Left hindlimb (tissue), 1 donor: Measurements from ENCODE around the gene TSPYL6.

Source experiments
- DNase-seq: peaks from one replicate; pipeline ENCODE4 v3.0.0-alpha.2; 2018

Gene TSPYL6

GRCh38 chr2:54255230-54256090, 569 bp downstream of the TSPYL6 start:
- no peak for DNase-seq

DNA sequence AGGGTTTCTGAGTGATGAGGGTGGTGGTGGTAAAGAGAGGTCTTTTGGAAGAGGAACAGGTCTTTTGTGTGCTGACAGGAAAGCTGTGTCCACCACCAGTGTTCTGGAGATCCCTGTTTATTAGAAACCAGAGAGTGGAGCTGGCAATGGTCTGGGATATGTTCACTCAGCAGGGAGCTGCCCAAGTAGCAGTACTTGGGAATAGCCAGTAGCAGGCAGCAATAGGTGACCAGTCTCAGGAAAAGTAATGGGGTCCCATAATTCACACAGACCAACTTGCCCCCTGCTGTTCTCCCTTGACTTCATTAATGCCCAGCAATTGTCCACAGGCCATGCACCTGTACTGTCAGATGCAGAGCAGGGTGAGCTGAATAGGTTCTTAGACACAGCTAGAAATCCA, 1.8 kb downstream of the TSPYL6 start:
- no peak for DNase-seq

GRCh38 chr2:54249629-54250028, 6.4 kb downstream of the TSPYL6 start:
- DNase-seq = no peak

DNA sequence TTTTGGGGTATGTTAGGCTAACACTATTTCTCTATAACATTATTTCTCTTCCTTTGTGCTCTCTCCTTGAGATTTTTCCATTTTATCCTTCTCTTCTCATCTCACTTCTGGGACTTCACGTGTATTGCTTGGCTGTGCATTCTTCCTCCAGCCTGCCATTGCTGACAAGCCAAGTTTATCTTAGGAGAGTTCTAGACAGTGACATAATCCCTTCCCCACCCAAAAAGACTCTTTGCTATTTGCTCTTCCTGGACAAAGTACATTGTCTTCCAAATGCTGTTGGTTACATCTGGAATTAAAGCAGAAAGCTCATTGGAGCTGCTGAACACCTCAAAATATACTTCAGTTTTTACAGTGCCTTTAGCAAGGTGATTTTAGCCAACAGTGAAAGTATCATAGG, 8.9 kb downstream of the TSPYL6 start:
- no peak for DNase-seq

GRCh38 chr2:54240515-54241469, 15.2 kb downstream of the TSPYL6 start:
- no peak for DNase-seq

- DNase-seq = no peak
These were observed 16.6 kb downstream of the TSPYL6 start for GRCh38 chr2:54239427-54239826.

- DNase-seq = no peak
These were observed 18.6 kb downstream of the TSPYL6 start for GRCh38 chr2:54237428-54237827.

DNA sequence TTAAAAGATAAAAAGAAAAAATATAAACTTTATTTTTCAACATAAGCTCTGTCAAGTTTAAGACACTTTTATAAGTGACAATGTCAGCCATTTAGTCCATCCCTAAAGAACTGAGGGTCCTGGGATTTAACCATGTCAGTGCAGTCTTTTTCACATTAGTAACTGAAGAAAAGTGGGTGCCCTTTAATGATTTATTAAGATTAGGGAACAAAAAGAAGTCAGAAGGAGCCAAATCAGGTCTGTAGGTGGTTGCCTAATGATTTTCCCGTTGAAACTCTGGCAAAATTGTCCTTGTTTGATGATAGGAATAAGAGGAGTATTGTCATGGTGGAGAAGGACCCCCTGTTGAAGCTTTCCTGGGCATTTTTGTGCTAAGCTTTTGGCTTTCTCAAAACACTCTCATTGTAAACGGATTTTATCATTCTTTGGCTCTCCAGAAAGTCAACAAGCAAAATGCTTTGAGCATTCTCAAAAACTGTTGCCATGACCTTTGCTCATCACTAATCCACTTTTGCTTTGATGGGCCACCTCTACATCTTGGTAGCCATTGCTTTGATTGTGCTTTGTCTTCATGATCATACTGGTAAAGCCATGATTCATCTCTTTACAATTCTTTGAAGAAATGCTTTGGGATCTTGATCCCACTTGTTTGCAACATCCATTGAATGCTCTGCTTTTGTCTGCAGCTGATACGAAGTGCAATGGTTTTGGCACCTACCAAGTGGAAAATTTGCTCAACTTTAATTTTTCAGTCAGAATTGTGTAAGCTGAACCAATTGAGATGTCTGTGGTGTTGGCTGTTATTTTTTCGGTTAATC, 22.0 kb downstream of the TSPYL6 start:
- DNase-seq = no peak

GRCh38 chr2:54228945-54229344, 27.1 kb downstream of the TSPYL6 start:
- DNase-seq = no peak

- DNase-seq = no peak
These were observed 28.2 kb downstream of the TSPYL6 start for GRCh38 chr2:54227798-54228197.

DNA sequence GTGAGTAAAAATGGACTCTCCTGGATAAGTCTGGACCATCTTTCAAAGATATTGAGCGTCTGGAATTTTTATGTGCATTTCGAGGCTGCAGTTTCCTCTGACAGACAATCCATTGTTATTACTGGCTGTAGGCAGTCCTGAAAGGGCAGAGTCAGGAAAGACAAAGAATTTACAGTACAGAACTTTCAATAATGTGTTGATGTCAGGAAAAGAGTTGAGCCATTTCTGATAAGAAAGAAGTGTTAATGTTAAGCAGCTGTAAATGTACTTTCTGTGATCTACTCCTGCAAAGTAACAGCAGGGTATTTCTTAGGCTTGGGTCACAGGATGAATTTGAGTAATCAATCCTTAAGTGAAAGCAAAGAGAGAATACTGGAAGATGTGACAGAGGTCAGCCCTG, 29.8 kb downstream of the TSPYL6 start:
- no peak for DNase-seq

DNA sequence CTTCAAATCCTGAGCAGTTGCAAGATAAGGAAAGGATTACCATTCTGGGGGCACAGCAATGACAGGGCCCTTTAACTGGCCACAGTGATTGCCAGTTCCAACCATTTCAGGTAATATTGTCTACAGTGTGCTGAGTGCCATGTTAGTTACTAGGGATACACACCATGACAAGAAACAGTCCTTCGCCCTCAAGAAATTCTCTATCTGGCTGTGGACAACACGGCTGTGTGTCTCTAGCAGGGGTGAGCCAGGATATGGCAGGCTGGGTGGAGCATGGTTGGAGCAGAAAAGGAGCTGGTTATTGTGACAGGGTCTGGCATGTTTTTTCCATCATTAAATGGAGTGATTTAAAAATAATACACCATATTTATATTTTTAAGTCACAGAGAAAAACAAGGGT, 31.0 kb downstream of the TSPYL6 start:
- DNase-seq = no peak

DNA sequence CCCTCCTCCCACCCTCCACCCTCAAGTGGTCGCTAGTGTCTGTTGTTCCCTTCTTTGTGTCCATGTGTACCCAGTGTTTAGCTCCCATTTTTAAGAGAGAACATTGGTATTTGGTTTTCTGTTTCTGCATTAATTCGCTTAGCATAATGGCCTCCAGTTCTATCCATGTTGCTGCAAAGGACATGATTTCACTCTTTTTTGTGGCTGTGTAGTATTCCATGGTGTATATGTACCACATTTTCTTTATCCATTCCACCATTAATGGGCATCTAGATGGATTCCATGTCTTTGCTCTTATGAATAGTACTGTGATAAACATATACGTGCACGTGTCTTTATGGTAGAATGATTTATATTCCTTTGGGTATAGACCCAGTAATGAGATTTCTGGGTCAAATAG, 42.9 kb downstream of the TSPYL6 start:
- DNase-seq = no peak

DNA sequence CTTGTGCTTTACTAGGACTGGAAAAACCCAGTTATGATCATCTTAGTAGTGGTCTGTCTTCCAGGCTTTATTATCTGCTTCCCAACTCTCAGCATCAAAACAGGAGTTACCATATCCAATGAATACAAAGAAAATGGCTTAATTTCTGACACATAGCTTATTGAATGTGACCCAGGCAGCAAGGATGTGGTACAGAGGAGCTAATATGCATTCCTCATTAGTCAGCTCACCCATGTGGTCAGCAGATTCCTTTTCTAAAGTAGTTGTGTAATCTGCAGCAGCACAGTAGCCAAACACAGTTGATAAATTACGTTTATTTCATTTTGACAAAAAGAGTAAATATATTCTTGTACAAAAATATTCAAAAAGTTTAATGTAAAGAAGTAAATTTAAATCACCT, 43.6 kb downstream of the TSPYL6 start:
- DNase-seq = no peak

GRCh38 chr2:54209379-54209778, 46.6 kb downstream of the TSPYL6 start:
- no peak for DNase-seq

DNA sequence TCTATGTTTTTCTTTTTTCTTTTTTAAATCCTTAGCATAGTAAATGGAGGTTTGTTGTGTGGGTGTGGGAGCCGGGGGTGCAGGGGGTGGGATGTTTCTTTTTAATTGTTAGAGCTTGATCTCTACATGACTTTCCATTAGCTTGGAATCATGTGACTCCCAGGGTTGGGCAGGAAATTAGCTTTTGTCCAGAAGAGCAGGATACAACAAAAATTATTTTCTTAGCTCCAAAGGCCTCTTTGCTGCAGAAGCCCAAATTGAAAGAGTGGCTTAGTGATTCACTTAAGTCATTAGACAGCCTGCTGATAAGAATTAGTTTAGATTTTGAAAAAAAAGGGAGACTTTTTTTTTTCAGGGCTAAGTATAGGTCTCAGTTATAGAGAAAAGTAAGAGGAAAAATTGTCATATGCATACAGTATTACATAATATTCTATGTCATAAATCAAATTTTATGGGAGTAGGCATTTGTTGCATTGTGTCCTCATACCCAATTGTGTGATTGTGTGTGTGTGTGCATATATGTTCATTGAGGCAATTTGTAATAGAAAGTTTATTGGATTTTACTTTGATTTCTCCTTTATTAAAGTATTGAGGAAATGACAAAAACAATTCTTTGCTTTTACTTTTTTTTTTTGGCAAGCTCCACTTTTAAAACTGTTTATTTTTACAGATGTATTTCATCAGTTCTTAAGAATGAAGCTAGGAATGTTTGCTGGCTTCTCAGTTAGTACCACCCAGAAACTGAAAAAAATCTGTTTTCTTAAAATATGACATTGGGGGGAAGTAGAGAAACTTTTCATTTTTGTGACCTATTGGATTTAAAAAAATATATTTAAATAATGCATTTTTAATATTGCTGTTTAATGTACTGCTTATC, 47.4 kb downstream of the TSPYL6 start:
- DNase-seq = peak; percentile 40

GRCh38 chr2:54207666-54208195, 48.3 kb downstream of the TSPYL6 start:
- no peak for DNase-seq

GRCh38 chr2:54206596-54206995, 49.4 kb downstream of the TSPYL6 start:
- DNase-seq = no peak

DNA sequence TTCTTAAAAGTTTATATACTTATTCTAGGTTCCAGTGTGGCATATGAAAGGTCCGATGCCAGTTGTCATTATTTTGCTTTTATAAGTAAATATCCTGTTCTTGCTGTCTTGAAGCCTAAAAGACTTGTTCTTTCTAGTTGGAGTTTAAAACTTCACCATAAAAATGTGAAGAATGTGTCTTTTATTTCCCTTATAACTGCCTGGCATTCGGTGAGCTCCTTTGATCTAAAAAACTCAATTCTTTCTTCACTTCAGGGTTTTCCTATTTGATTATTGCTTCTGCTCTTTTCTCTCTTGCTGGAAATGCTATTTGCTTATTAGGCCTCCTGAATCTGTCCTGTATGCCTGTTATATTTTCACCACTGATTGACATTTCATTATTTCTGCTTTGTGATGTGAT, 51.6 kb downstream of the TSPYL6 start:
- DNase-seq = no peak
